ENCODE data around the gene HMOX1. TPM values are rescaled to one million over a fixed set of nuclear protein-coding genes. Genes with fewer than 3 reads are reported as not detected.

Gene HMOX1
- total and polyA plus RNA-seq, 8 donors: 2.2 to 106 (median 11.4) TPM; not detected in 1

- Histone ChIP-seq H3K36me3 (peaks cover 0 to 22% (median 14%) of the 10 kb centered on the region in 4 donors), H3K9me3 (no peaks in the 10 kb centered on the region), H3K27ac (no peak overlapping the region), H3K27me3 (no peaks in the 10 kb centered on the region), H3K4me1 (peaks cover 4 to 25% (median 21%) of the 10 kb centered on the region in 4 donors), H3K4me3 (peak overlapping the region in 1 of 4 donors; percentile 45)
- DNase-seq: no peak
- TF ChIP-seq CTCF (IDR thresholded peaks at IDR 0.05) (no peak), EP300 (IDR thresholded peaks at IDR 0.05) (no peak), POLR2A (IDR thresholded peaks at IDR 0.05) (no peak), POLR2AphosphoS5 (IDR thresholded peaks at IDR 0.05) (no peak)
- WGBS, 5 donors: 59 to 78% (median 76%) methylated on average over 4 of the region's 4 CpGs
- intact Hi-C loops (cut with DNase I; ENCODE audit: low total_unique reads): no loop called here
Measured at GRCh38 chr22:35384527-35384926, 3.6 kb downstream of the HMOX1 start.

GRCh38 chr22:35384975-35385588 lies 4.2 kb downstream of the HMOX1 start:
- no peak for DNase-seq

GRCh38 chr22:35386670-35387288 lies 5.9 kb downstream of the HMOX1 start:
- no peak for DNase-seq
- intact Hi-C loops (cut with DNase I; ENCODE audit: low total_unique reads): no loop called here
- H3K9me3 ChIP-seq: no peaks in the 10 kb centered on the region
- H3K4me1 ChIP-seq: peaks cover 0 to 4% (median 3%) of the 10 kb centered on the region in 4 donors
- TF ChIP-seq CTCF (IDR thresholded peaks at IDR 0.05) (no peak), POLR2AphosphoS5 (IDR thresholded peaks at IDR 0.05) (no peak), POLR2A (IDR thresholded peaks at IDR 0.05) (no peak)
- 93 to 96% (median 94%) methylated on average over 11 to 19 of the region's 19 CpGs for whole genome bisulfite sequencing, 5 donors
- H3K27me3 ChIP-seq: no peaks in the 10 kb centered on the region
- H3K36me3 ChIP-seq: peaks cover 0 to 37% (median 24%) of the 10 kb centered on the region in 4 donors
- no peak overlapping the region for H3K27ac ChIP-seq
- no peak overlapping the region for H3K4me3 ChIP-seq

More at GRCh38 chr22:35384975-35385588, 4.2 kb downstream of the HMOX1 start:
- Histone ChIP-seq H3K36me3 (peaks cover 0 to 28% (median 20%) of the 10 kb centered on the region in 4 donors), H3K4me1 (peaks cover 4 to 21% (median 19%) of the 10 kb centered on the region in 4 donors), H3K27me3 (no peaks in the 10 kb centered on the region), H3K9me3 (no peaks in the 10 kb centered on the region), H3K4me3 (peak overlapping the region in 1 of 4 donors; percentile 45), H3K27ac (no peak overlapping the region)
- TF ChIP-seq POLR2A (IDR thresholded peaks at IDR 0.05) (no peak), CTCF (IDR thresholded peaks at IDR 0.05) (no peak), EP300 (IDR thresholded peaks at IDR 0.05) (no peak), POLR2AphosphoS5 (IDR thresholded peaks at IDR 0.05) (no peak)
- WGBS, 5 donors: 59 to 83% (median 77%) methylated on average over 6 of the region's 6 CpGs
- intact Hi-C loops (cut with DNase I; ENCODE audit: low total_unique reads): no loop called here

DNA sequence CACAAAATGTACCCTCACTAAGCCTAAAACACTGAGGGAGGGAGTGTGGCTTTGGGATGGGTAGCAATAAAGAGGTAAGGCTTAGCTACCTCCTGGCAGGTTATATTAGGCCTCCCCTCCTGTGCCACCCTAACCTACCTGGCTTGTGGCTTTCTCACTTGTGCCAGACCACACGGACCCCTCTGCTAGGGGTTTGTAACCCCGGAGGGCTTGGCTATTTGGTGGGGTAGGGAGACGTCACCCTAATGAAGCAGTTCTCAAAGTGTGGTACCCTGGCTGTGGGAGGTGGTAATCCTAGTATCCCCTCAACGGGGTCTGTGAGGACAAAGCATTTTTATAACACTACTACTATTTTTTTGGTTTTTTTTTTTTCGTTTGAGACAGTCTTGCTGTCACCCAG lies 10.0 kb downstream of the HMOX1 start:
- Histone ChIP-seq H3K27ac (no peak overlapping the region), H3K9me3 (no peaks in the 10 kb centered on the region), H3K4me3 (no peak overlapping the region), H3K27me3 (no peaks in the 10 kb centered on the region), H3K4me1 (no peaks in the 10 kb centered on the region), H3K36me3 (peaks cover 0 to 55% (median 28%) of the 10 kb centered on the region in 4 donors)
- intact Hi-C loops (cut with DNase I; ENCODE audit: low total_unique reads): no loop called here
- TF ChIP-seq POLR2A (IDR thresholded peaks at IDR 0.05) (no peak), POLR2AphosphoS5 (IDR thresholded peaks at IDR 0.05) (no peak), CTCF (IDR thresholded peaks at IDR 0.05) (no peak), EP300 (IDR thresholded peaks at IDR 0.05) (no peak)
- 79 to 98% (median 84%) methylated on average over 2 to 5 of the region's 5 CpGs for WGBS, 5 donors
- DNase-seq: no peak
